Measurements from ENCODE around the gene TRMT61A.

The TRMT61A gene

DNA sequence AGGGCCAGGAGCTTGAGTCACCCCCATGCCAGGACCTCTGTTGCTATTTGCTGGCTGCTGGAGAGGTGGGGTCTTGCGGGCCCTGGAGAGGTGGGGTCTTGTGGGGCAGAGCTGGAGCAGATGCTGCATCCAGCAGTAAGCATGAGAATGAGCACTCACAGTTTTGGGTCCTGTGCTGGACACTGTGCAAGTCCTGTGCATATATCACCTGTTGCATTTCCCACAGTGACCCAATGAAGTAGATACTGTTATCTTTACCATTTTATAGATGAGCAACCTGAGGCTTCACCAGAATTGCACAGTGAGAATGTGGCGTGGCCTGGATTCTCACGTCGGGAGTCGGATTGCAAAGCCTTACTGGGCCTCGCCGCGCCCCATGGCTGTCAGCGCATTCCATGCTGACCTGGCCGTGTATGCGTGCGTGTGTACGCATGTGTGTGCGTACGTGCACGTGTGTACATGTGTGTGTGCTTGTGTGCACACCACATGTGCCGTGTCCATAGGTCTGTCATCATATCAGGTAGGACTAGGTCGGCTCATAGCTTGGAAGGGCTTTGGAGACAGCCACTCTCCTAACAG is 45.8 kb downstream of the TRMT61A start:
- no peak for DNase-seq

DNA sequence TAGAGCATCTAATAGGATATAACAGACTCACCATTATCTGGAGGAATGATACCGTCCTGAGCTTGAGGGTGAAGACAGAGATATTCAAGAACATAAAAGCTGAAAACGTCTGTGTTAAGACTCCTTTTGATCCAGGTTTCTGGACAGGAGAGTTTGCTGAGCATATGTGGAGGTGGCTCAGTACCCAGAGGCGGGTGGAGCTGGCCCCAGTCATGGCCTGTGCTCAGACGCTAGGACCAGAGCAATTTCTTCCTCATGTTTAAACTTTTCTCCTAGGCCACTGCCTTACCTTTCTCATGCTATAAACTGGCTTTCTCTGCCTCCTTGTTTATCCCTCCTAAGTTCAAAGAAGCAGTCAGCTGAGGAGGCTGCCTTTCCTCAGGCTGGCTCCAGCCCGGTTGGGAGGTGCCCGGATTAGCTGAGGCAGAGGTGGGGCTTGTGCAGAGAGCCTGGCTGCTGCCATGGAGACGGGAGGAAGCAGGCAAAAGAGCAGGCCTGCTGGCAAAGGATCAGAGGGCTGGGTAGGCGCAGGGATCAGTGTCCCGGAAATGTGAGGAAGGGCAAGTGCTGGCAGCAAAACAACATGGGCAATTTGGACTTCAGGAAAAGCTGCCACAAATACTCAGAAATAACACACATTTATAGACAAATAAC is 47.5 kb downstream of the TRMT61A start:
- DNase-seq, result no peak

DNA sequence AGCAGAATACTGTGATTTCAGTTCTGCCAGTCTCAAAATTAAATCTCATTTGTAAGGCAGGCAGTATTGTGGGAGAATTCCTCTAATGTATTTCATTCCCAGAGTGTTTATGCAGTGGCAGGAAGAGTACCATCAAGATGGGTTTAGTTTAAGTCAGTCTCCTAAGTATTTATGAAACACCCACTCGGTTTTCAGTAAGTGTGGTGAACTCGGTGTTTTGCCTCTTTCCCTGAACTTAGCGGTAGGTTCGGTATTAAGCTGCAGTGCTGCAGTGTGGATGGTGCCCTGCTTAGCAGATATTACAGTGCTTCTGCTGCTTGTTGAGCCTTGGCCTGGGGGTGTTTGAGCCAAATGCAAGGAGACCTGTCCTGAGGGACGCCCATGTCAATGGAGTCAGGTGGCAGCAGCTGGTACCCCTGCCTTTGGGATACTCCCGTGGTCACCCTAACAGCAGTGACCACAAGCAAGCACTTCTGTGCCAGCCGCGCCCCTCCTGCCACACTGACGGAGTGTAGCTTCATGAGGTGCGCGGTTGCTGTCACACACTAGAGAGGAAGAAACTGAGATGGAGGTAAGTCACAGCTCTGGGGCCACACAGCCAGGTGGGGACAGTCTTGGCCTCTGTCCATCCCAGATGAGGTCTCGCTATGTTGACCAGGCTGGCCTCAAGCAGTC is 49.5 kb downstream of the TRMT61A start:
- no peak for DNase-seq

DNA sequence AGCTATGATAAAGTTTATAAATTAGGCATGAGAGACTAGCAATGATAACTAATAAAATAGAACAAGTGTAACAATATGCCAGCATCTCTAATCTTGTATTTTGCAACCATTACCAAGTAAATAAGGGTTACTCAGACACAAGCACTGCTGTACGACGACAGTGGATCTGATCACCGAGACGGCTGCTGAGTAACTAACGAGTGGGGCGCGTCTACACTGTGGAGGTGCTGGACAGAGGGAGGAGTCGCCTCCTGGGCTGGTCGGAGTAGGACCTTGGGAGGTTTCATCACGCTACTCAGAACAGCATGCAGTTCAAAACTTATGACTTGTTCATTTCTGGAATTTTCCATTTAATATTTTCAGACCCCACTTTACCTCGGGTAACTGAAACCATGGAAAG is 52.2 kb downstream of the TRMT61A start:
- no peak for DNase-seq

DNA sequence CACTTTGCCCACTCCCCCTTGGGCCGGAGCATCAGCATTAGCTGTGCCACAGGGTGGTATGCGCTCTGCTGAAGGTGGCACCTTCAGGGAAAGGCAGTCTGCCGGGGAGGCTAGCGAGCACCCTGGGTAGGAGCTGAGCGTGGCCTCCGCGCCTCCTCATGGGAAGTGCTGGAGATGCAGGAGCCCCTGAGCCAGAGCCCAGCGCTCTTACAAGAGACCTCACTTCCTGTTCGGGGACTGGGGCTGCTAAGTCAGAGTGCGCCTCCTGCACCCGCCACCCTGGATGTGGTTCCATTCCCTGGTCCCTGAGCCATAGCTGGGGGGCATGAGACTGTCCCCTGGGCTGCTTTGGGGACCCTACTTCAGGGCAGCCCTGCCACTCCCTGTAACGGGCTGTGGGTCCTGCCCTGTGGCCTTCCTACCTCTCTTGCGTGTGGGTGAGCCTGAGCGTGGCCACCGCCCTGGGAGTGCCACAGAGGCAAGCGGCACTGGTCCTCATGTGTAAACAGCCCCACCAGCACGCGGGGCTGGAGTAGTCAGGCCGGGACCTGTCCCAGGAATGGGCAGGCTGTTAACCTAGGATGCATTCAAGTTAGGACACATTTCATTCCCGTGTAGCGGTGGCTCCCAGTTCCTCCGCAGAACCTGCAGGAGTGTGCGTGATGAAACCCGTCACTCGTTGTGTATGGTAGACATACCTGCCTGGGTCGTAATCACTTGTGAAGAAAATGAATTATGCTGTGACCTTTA is 53.1 kb downstream of the TRMT61A start:
- DNase-seq, result no peak

DNA sequence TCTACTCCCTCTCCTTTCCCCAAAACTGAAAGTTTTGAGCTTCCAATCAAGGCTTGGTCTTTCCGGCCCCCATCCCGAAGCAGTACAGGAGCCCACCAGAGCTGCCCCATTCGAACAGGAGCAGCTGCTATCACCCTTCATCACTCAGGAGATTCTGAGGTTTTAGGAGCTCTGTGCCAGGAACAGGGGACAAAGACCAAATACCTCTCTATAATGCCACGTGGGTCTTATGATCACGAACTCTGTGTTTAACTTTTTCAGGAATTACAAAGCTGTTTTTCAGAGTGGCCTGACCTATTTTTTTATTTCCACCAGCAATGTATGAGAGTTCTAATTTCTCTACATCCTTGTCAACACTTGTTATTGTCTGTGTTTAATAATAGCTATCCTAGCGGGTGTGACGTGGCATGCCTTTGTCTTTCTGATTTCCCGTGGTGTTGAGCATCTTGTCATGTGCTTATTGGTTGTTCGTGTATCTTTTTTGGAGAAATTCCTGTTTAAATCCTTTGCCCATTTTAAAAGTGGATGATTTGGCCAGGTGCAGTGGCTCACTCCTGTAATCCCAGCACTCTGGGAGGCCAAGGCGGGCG is 55.4 kb downstream of the TRMT61A start:
- no peak for DNase-seq
